B cell (primary cell): Measurements from ENCODE around the gene ARGLU1.

Source experiments
- EZH2 ChIP-seq: IDR thresholded peaks from 2 replicates; pipeline ENCODE4 v1.6.1; 2012; ENCODE audit warnings: borderline replicate concordance, low read depth, mild to moderate bottlenecking, moderate library complexity, low read length; ENCODE audit not compliant: insufficient read depth, poor library complexity, severe bottlenecking
- TF ChIP-seq, protein P1 (sequence below): fragments of 200-600 bp; IDR thresholded peaks from one replicate; pipeline ENCODE4 v1.8.0; 2022; ENCODE audit warnings: antibody characterized with exemption, mild to moderate bottlenecking

DNA sequence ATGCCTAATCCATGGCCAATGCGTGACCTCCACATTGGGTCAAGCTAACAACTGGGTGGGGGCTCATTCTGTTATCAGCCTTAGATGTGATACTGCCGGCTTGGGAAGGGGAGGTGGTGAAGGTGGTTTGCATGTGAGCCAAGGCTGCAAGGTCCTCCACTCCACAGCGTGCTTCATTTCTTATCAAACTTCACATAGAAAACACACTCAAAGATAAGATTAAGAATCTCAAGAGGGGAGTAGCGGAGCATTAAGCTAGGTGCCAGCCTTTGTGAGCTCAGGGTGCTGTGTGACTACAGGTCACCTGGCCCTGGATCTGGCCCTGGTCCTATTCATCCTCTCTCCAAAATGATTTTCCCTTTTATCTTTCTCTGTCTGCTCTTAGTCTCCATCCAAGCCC lies 13.3 kb upstream of the ARGLU1 start:
- TF ChIP-seq, protein P1, sequence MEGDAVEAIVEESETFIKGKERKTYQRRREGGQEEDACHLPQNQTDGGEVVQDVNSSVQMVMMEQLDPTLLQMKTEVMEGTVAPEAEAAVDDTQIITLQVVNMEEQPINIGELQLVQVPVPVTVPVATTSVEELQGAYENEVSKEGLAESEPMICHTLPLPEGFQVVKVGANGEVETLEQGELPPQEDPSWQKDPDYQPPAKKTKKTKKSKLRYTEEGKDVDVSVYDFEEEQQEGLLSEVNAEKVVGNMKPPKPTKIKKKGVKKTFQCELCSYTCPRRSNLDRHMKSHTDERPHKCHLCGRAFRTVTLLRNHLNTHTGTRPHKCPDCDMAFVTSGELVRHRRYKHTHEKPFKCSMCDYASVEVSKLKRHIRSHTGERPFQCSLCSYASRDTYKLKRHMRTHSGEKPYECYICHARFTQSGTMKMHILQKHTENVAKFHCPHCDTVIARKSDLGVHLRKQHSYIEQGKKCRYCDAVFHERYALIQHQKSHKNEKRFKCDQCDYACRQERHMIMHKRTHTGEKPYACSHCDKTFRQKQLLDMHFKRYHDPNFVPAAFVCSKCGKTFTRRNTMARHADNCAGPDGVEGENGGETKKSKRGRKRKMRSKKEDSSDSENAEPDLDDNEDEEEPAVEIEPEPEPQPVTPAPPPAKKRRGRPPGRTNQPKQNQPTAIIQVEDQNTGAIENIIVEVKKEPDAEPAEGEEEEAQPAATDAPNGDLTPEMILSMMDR: no peak
- no peak for TF ChIP-seq EZH2
